ENCODE data around the gene STARD3NL. TPM values are rescaled to one million over a fixed set of nuclear protein-coding genes. Genes with fewer than 3 reads are reported as not detected.

Gene STARD3NL
- total and polyA plus RNA-seq, 2 experiments from 2014 or later, result 55.1 to 55.3 TPM

GRCh38 chr7:38276096-38276877, 98.2 kb downstream of the STARD3NL start:
- Mint-ChIP-seq H3K36me3 (ENCODE audit: low read depth) (no peaks in the 10 kb centered on the region), H3K9me3 (no peaks in the 10 kb centered on the region), H3K27me3 (ENCODE audit: insufficient read depth, low read depth, poor library complexity) (no peaks in the 10 kb centered on the region), H3K4me3 (no peak overlapping the region), H3K27ac (peak overlapping the region; percentile 22; the same call in 1 of the 2 replicates), H3K4me1 (peaks cover 15% of the 10 kb centered on the region; the same call in 2 of the 3 replicates)
- Histone ChIP-seq H3K27me3 (ENCODE audit: insufficient read depth) (no peaks in the 10 kb centered on the region), H4K20me1 (replicated peaks; ENCODE audit: insufficient read depth) (no peaks in the 10 kb centered on the region), H3K4me1 (ENCODE audit: insufficient read depth) (peaks cover 4% of the 10 kb centered on the region; the same call in 1 of the 2 replicates), H3K27ac (ENCODE audit: low read depth) (no peak overlapping the region), H3F3A (replicated peaks; ENCODE audit: low read depth) (no peaks in the 10 kb centered on the region), H3K79me2 (replicated peaks; ENCODE audit: insufficient read depth) (no peaks in the 10 kb centered on the region), H2AFZ (peak overlapping the region; percentile 33; the same call in 1 of the 2 replicates), H3K4me2 (peak overlapping the region; percentile 47), H3K4me3 (no peak overlapping the region), H3K9me2 (ENCODE audit: insufficient read depth) (no peaks in the 10 kb centered on the region), H3K36me3 (ENCODE audit: insufficient read depth) (no peaks in the 10 kb centered on the region)
- no peak for ATAC-seq
- TF ChIP-seq CTCF (conservative IDR thresholded peaks at IDR 0.05; ENCODE audit: low read depth in 2 of 2) (no peak), ZNF331 (CRISPR knock-in tag; IDR thresholded peaks at IDR 0.05; ENCODE audit: low read depth) (no peak), REST (IDR thresholded peaks at IDR 0.05; ENCODE audit: unreplicated experiment) (no peak), STAT1 (IDR thresholded peaks at IDR 0.05; ENCODE audit: unreplicated experiment) (no peak), POLR2AphosphoS5 (IDR thresholded peaks at IDR 0.05; ENCODE audit: low read depth) (no peak)
- no peak for DNase-seq (ENCODE audit: low spot score)

GRCh38 chr7:38280000-38280399, 102.0 kb downstream of the STARD3NL start:
- no peaks in the 10 kb centered on the region for H3K36me3 Mint-ChIP-seq (ENCODE audit: low read depth)
- Histone ChIP-seq H3K27ac (ENCODE audit: low read depth) (no peak overlapping the region), H3K79me2 (replicated peaks; ENCODE audit: insufficient read depth) (no peaks in the 10 kb centered on the region), H3K4me3 (no peak overlapping the region), H3K4me2 (no peak overlapping the region), H3K9me2 (ENCODE audit: insufficient read depth) (0 out of 2 replicates have a peak, but pooled peaks cover 4% of the 10 kb centered on the region), H3K36me3 (ENCODE audit: insufficient read depth) (no peaks in the 10 kb centered on the region), H2AFZ (no peak overlapping the region), H3K4me1 (ENCODE audit: insufficient read depth) (peaks cover 4% of the 10 kb centered on the region; the same call in 1 of the 2 replicates), H4K20me1 (replicated peaks; ENCODE audit: insufficient read depth) (no peaks in the 10 kb centered on the region), H3F3A (replicated peaks; ENCODE audit: low read depth) (no peaks in the 10 kb centered on the region), H3K27me3 (ENCODE audit: insufficient read depth) (no peaks in the 10 kb centered on the region)
- peaks cover 18% of the 10 kb centered on the region; the same call in 2 of the 3 replicates for H3K4me1 Mint-ChIP-seq
- no peaks in the 10 kb centered on the region for H3K9me3 Mint-ChIP-seq
- ATAC-seq (no peak), DNase-seq (ENCODE audit: low spot score) (no peak)
- H3K27ac Mint-ChIP-seq, result no peak overlapping the region
- no peaks in the 10 kb centered on the region for H3K27me3 Mint-ChIP-seq (ENCODE audit: insufficient read depth, low read depth, poor library complexity)
- H3K4me3 Mint-ChIP-seq, result no peak overlapping the region
- no peak for TF ChIP-seq ETS1 (IDR thresholded peaks at IDR 0.05)
- no peak for TF ChIP-seq CREB1 (CRISPR knock-in tag; IDR thresholded peaks at IDR 0.05; ENCODE audit: low read depth)
- TF ChIP-seq STAT1 (IDR thresholded peaks at IDR 0.05; ENCODE audit: unreplicated experiment), result no peak
- TF ChIP-seq REST (IDR thresholded peaks at IDR 0.05; ENCODE audit: unreplicated experiment), result no peak
- TF ChIP-seq EZH2phosphoT487 (IDR thresholded peaks at IDR 0.05; ENCODE audit: unreplicated experiment), result no peak
- TF ChIP-seq JUNB (IDR thresholded peaks at IDR 0.05; ENCODE audit: unreplicated experiment), result no peak
- no peak for TF ChIP-seq NANOG (IDR thresholded peaks at IDR 0.05; ENCODE audit: borderline replicate concordance)
- TF ChIP-seq CTCF (conservative IDR thresholded peaks at IDR 0.05; ENCODE audit: low read depth in 2 of 2), result no peak
